Trophoblast cell (in vitro differentiated cells and primary cell): ENCODE data around the gene MKLN1.

Experiments used
- DNase-seq, 2 donors: peaks; one replicate each; pipeline ENCODE4 v3.0.0-alpha.2; 2016
- H2AFZ ChIP-seq: 2 replicates; pipeline ENCODE4 v1.6.1; 2013; ENCODE audit warnings: low read length, moderate library complexity, mild to moderate bottlenecking; ENCODE audit not compliant: insufficient read depth, poor library complexity
- H2AK5ac ChIP-seq: 2 replicates; pipeline ENCODE4 v1.6.1; 2013; ENCODE audit warnings: mild to moderate bottlenecking, low read length
- H2BK120ac ChIP-seq: 2 replicates; pipeline ENCODE4 v1.6.1; 2013; ENCODE audit warnings: low read length, mild to moderate bottlenecking, moderate library complexity; ENCODE audit not compliant: insufficient read depth, poor library complexity
- H2BK12ac ChIP-seq: 2 replicates; pipeline ENCODE4 v1.6.1; 2013; ENCODE audit warnings: mild to moderate bottlenecking, low read length, moderate library complexity
- H2BK5ac ChIP-seq: 2 replicates; pipeline ENCODE4 v1.6.1; 2013; ENCODE audit warnings: low read length, low read depth, moderate library complexity, mild to moderate bottlenecking; ENCODE audit not compliant: poor library complexity
- H3K14ac ChIP-seq: 2 replicates; pipeline ENCODE4 v1.6.1; 2013; ENCODE audit warnings: mild to moderate bottlenecking, low read length
- H3K18ac ChIP-seq: 2 replicates; pipeline ENCODE4 v1.6.1; 2013; ENCODE audit warnings: mild to moderate bottlenecking, low read length
- H3K23ac ChIP-seq: 2 replicates; pipeline ENCODE4 v1.6.1; 2013; ENCODE audit warnings: low read length
- H3K27ac ChIP-seq: 2 replicates; pipeline ENCODE4 v1.5.1; 2013; ENCODE audit warnings: low read depth, mild to moderate bottlenecking, inconsistent platforms, low read length, moderate library complexity
- H3K27me3 ChIP-seq: 2 replicates; pipeline ENCODE4 v1.6.1; 2013; ENCODE audit warnings: inconsistent platforms, mild to moderate bottlenecking, low read length, moderate library complexity; ENCODE audit not compliant: insufficient read depth
- H3K36me3 ChIP-seq, 2 experiments: 1 replicate in 1 of 2; 2 replicates in 1 of 2; pipeline ENCODE4 v1.6.1; 2013; ENCODE audit warnings: low read length in 2 of 2, mild to moderate bottlenecking in 2 of 2, moderate library complexity in 1 of 2; ENCODE audit not compliant: insufficient read depth in 2 of 2, control insufficient read depth in 1 of 2
- H3K4ac ChIP-seq: 2 replicates; pipeline ENCODE4 v1.6.1; 2013; ENCODE audit warnings: low read depth, mild to moderate bottlenecking, low read length, moderate library complexity
- H3K4me1 ChIP-seq, 2 experiments: 1 replicate in 1 of 2; 2 replicates in 1 of 2; pipeline ENCODE4 v1.6.1; 2013; ENCODE audit warnings: low read length in 2 of 2, mild to moderate bottlenecking in 2 of 2, moderate library complexity in 1 of 2; ENCODE audit not compliant: insufficient read depth in 2 of 2, control insufficient read depth in 1 of 2
- H3K4me2 ChIP-seq: 2 replicates; pipeline ENCODE4 v1.6.1; 2013; ENCODE audit warnings: inconsistent platforms, mild to moderate bottlenecking, low read length, moderate library complexity
- H3K4me3 ChIP-seq: 2 replicates; pipeline ENCODE4 v1.5.1; 2013; ENCODE audit warnings: mild to moderate bottlenecking, low read depth, low read length, inconsistent platforms
- H3K79me1 ChIP-seq: one replicate; pipeline ENCODE4 v1.6.1; 2013; ENCODE audit warnings: low read length
- H3K79me2 ChIP-seq: 2 replicates; pipeline ENCODE4 v1.6.1; 2013; ENCODE audit warnings: low read length, mild to moderate bottlenecking; ENCODE audit not compliant: control insufficient read depth, insufficient read depth, poor library complexity
- H3K9ac ChIP-seq: 2 replicates; pipeline ENCODE4 v1.6.1; 2013; ENCODE audit warnings: mild to moderate bottlenecking, low read length
- H3K9me3 ChIP-seq: 2 replicates; pipeline ENCODE4 v1.6.1; 2013; ENCODE audit warnings: low read depth, mild to moderate bottlenecking, control low read depth, inconsistent platforms, low read length; ENCODE audit not compliant: insufficient read depth
- H4K12ac ChIP-seq: 2 replicates; pipeline ENCODE4 v1.6.1; 2013; ENCODE audit warnings: low read depth, mild to moderate bottlenecking, low read length, moderate library complexity
- H4K8ac ChIP-seq: 2 replicates; pipeline ENCODE4 v1.6.1; 2013; ENCODE audit warnings: low read depth, mild to moderate bottlenecking, low read length, moderate library complexity
- H4K91ac ChIP-seq: one replicate; pipeline ENCODE4 v1.6.1; 2013; ENCODE audit warnings: low read depth, mild to moderate bottlenecking, low read length, moderate library complexity
- WGBS: extraction: QIAGEN DNeasy Blood & Tissue Kit; methylation state at CpG from one replicate; pipeline ENCODE4 v1.1.7; 2013; ENCODE audit warnings: missing lambda C conversion rate; ENCODE audit not compliant: insufficient read length, insufficient coverage; ENCODE audit errors: extremely low coverage; 5-methylcytosine and 5-hydroxymethylcytosine counted together

Gene MKLN1

DNA sequence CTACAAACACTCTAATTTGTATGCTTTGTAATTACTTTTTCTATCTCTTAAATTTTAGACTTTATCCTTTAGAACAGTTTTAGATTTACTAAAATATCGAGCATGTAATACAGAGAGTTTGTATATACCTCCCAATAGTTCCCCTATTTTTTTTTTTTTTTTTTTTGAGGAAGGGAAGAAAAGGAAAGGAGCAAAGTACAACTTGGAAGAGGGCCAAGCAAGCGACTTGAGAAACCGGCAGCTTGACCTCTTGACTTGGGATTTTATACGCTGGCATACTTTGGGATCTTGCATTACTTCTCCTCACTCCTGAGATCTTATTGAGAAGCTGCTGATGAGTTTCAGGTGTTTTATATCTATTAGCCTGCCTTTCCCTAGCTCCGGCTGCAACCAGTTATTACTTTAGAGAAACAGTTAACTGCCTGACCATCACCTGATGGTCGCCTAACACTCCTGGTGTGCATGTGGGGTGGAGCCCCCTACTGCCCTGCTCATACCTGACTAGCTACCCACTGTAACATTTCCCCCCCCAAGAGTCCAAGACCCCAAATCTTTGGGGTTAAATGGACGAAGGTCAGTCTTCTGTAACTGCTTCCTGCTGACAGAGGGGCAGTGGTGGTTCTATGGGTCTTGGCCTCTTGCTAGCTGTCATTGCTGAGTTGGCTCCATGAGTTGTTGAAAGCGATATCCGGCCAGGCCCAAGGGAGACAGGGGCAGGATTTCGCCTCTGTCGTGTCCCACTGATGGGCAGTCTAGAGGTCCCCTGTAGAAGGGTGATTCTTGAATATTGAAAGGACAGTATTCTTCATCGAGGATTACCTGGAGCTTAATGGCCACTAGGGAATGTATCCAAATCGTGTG is 28.5 kb downstream of the MKLN1 start:
- Histone ChIP-seq H3K9me3 (no peaks in the 10 kb centered on the region), H3K23ac (no peak overlapping the region), H3K79me2 (peaks cover 4% of the 10 kb centered on the region), H3K79me1 (no peaks in the 10 kb centered on the region), H3K36me3 (no peaks in the 10 kb centered on the region), H2BK120ac (no peak overlapping the region), H3K14ac (no peak overlapping the region), H2AK5ac (no peak overlapping the region), H3K18ac (no peak overlapping the region), H3K4me1 (no peaks in the 10 kb centered on the region), H2BK12ac (no peak overlapping the region), H3K4me3 (no peak overlapping the region), H3K4me2 (peak overlapping the region; percentile 28), H2BK5ac (no peak overlapping the region), H4K8ac (no peak overlapping the region), H3K27ac (no peak overlapping the region), H2AFZ (no peak overlapping the region), H3K4ac (peak overlapping the region; percentile 64), H4K12ac (no peak overlapping the region), H3K27me3 (no peaks in the 10 kb centered on the region), H4K91ac (no peak overlapping the region), H3K9ac (no peak overlapping the region)
- DNase-seq, result no peak
- no CpG with 5 or more reads among the region's 13 CpGs for WGBS

DNA sequence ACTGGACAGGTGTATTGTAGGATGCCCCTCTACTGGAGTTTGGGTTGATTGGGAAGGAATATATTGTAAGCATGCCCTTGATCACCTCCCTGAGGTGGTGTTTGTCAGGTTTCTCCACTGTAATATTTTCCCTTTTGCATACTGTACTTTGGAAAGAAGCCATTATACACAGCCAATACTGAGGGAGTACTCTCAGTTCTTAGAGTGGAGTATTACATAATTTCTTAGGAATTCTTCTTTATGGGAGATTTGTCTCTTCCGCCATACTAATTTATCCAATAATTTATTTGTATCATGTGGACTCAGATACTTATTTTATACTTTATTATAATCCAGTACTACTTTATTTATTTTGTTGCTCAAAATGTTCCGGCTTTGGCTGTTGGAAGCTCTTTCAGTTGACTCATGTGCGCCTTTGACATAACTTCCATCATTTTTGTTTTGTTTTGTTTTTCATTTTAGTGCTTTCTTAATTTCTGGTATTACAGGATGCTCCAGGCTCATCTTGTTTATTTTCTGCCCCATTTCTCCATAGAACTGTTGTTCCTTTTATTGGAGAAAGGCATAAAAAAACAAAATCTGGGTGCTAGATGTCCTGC is 29.7 kb downstream of the MKLN1 start:
- no peaks in the 10 kb centered on the region for H3K9me3 ChIP-seq
- H3K14ac ChIP-seq, result no peak overlapping the region
- no CpG with 5 or more reads among the region's 3 CpGs for WGBS
- no peak overlapping the region for H4K12ac ChIP-seq
- H3K18ac ChIP-seq, result no peak overlapping the region
- peak overlapping the region; percentile 55 for H3K4ac ChIP-seq
- no peaks in the 10 kb centered on the region for H3K27me3 ChIP-seq
- peaks cover 4% of the 10 kb centered on the region for H3K79me2 ChIP-seq
- H2AFZ ChIP-seq, result no peak overlapping the region
- no peaks in the 10 kb centered on the region for H3K36me3 ChIP-seq
- H3K4me2 ChIP-seq, result no peak overlapping the region
- no peaks in the 10 kb centered on the region for H3K79me1 ChIP-seq
- H3K4me1 ChIP-seq, result no peaks in the 10 kb centered on the region
- H3K23ac ChIP-seq, result no peak overlapping the region
- no peak overlapping the region for H3K9ac ChIP-seq
- no peak overlapping the region for H2BK12ac ChIP-seq
- no peak overlapping the region for H2BK120ac ChIP-seq
- H4K91ac ChIP-seq, result no peak overlapping the region
- no peak for DNase-seq
- H4K8ac ChIP-seq, result no peak overlapping the region
- no peak overlapping the region for H3K4me3 ChIP-seq
- no peak overlapping the region for H3K27ac ChIP-seq
- H2BK5ac ChIP-seq, result no peak overlapping the region
- H2AK5ac ChIP-seq, result no peak overlapping the region

DNA sequence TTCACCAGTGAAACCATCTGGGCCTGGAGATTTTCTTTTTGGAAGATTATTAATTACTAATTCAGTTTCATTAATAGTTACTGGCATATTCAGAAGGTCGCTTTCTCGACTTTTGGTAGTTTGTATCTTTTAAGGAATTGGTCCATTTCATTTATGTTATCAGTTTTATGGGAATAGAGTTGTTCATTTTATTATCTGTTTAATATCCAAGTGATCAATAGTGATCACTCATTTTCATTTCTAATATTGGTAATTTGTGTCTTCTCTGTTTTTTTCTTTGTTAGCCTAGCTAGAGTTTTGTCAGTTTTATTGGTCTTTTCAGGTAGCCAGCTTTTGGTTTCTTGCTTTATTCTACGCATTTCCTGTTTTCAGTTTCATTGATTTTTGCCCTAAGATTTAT is 31.0 kb downstream of the MKLN1 start:
- Histone ChIP-seq H3K79me1 (no peaks in the 10 kb centered on the region), H2AK5ac (no peak overlapping the region), H3K4me3 (no peak overlapping the region), H4K8ac (no peak overlapping the region), H3K4ac (no peak overlapping the region), H3K27me3 (no peaks in the 10 kb centered on the region), H2BK12ac (no peak overlapping the region), H4K91ac (no peak overlapping the region), H3K79me2 (peaks cover 4% of the 10 kb centered on the region), H3K36me3 (no peaks in the 10 kb centered on the region), H3K4me1 (no peaks in the 10 kb centered on the region), H2AFZ (no peak overlapping the region), H3K14ac (no peak overlapping the region), H3K23ac (no peak overlapping the region), H3K9me3 (no peaks in the 10 kb centered on the region), H3K18ac (no peak overlapping the region), H3K4me2 (no peak overlapping the region), H2BK5ac (no peak overlapping the region), H2BK120ac (no peak overlapping the region), H3K9ac (no peak overlapping the region), H3K27ac (no peak overlapping the region), H4K12ac (no peak overlapping the region)
- no peak for DNase-seq
- WGBS, result no CpG with 5 or more reads among the region's 3 CpGs

DNA sequence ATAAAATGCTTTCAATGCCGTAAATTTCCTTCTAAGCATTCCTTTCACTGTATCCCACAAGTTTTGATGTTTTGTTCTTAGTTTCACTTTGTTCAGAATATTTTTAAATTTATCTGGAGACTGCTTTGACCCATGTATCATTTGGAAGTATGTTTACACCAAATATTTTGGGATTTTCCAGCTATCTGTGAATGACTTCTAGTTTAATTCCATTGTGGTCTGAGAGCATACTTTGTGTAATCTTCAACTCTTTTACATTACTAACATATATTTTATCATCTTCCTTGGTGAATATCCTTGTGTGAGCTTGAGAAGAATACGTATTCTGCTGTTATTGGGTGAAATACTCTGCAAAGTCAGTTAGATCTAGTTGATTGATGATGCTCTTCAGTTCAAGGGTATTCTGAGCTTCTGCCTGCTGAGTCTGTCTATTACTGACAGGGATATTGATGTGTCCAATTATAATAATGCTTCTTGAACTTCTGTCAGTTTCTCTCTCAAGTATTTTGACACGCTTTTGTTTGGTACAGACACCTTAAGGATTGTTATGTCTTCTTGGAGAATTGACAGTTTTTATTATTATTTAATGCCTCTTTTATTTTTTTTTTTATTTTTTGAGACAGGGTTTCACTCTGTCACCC is 31.6 kb downstream of the MKLN1 start:
- Histone ChIP-seq H2BK12ac (no peak overlapping the region), H3K79me2 (peaks cover 4% of the 10 kb centered on the region), H3K18ac (no peak overlapping the region), H3K79me1 (no peaks in the 10 kb centered on the region), H3K4me2 (no peak overlapping the region), H3K14ac (no peak overlapping the region), H2AK5ac (no peak overlapping the region), H3K36me3 (no peaks in the 10 kb centered on the region), H3K4ac (no peak overlapping the region), H4K12ac (no peak overlapping the region), H3K4me3 (no peak overlapping the region), H3K9me3 (no peaks in the 10 kb centered on the region), H2BK5ac (no peak overlapping the region), H3K23ac (no peak overlapping the region), H3K9ac (no peak overlapping the region), H4K91ac (no peak overlapping the region), H3K4me1 (no peaks in the 10 kb centered on the region), H2AFZ (no peak overlapping the region), H3K27me3 (no peaks in the 10 kb centered on the region), H3K27ac (no peak overlapping the region), H2BK120ac (no peak overlapping the region), H4K8ac (no peak overlapping the region)
- DNase-seq, result no peak
- no CpG with 5 or more reads among the region's 3 CpGs for WGBS
